Measurements from ENCODE around the gene CALM3. TPM values are rescaled to one million over a fixed set of nuclear protein-coding genes. Genes with fewer than 3 reads are reported as not detected.

Gene CALM3
- total and polyA plus RNA-seq, 2 of the 4 experiments (the other 2 are of a cell fraction), result 91.6 to 501 TPM

DNA sequence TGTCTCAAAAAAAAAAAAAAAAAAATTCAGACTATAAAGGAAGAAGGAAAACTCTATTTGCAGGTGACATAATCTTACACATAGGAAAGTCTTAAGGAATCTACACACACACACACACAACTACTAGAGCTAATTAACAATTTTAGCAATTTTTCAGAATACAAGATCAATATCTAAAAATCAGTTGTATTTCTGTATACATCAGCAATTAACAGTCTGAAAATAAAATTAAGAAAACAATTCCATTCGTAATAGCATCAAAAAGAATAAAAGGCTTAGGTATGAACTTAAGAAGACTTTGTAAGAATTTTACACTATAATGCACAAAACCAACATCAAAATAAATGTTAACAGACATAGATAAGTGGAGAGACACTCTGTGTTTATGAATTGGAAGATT is 15.6 kb upstream of the CALM3 start:
- no peaks in the 10 kb centered on the region for H4K20me1 ChIP-seq (ENCODE audit: insufficient read depth, low read length)
- H2AK5ac ChIP-seq (ENCODE audit: low read depth, low read length), result no peak overlapping the region
- no CpG with 5 or more reads among the region's 1 CpG for WGBS, 2 experiments (ENCODE audit: extremely low coverage in 2 of 2, insufficient read length in 1 of 2)
- H3K36me3 ChIP-seq (ENCODE audit: control insufficient read depth, insufficient read depth, low read length), result no peaks in the 10 kb centered on the region
- H2BK15ac ChIP-seq (ENCODE audit: low read depth, low read length), result no peak overlapping the region
- H2BK20ac ChIP-seq (ENCODE audit: low read depth, low read length), result no peak overlapping the region
- no peak overlapping the region for H2AK9ac ChIP-seq (replicated peaks; ENCODE audit: low read depth, low read length, poor library complexity)
- H3K14ac ChIP-seq (replicated peaks; ENCODE audit: low read depth, low read length), result no peak overlapping the region
- DNase-seq (no peak), ATAC-seq (ENCODE audit: low read depth) (no peak)
- no peak overlapping the region for H3K56ac ChIP-seq (ENCODE audit: extremely low read depth, insufficient read depth, low read length)
- H3K9me3 ChIP-seq (ENCODE audit: control insufficient read depth, insufficient read depth, low read length), result no peaks in the 10 kb centered on the region; the same call in 1 of the 2 replicates
- H4K91ac ChIP-seq (ENCODE audit: insufficient read depth, low read depth, low read length), result no peak overlapping the region
- 0 out of 2 replicates have a peak, but pooled peaks have one; percentile 38 for TF ChIP-seq MAFK (IDR thresholded peaks at IDR 0.05; ENCODE audit: low read depth, low read length)
- TF ChIP-seq CEBPB (IDR thresholded peaks at IDR 0.05; ENCODE audit: low read depth, low read length), result no peak
- no peak for TF ChIP-seq NFE2L2 (IDR thresholded peaks at IDR 0.05; ENCODE audit: low read depth, low read length)
- TF ChIP-seq MXI1 (IDR thresholded peaks at IDR 0.05; ENCODE audit: borderline replicate concordance, low read depth, low read length), result no peak
- TF ChIP-seq, protein P1, sequence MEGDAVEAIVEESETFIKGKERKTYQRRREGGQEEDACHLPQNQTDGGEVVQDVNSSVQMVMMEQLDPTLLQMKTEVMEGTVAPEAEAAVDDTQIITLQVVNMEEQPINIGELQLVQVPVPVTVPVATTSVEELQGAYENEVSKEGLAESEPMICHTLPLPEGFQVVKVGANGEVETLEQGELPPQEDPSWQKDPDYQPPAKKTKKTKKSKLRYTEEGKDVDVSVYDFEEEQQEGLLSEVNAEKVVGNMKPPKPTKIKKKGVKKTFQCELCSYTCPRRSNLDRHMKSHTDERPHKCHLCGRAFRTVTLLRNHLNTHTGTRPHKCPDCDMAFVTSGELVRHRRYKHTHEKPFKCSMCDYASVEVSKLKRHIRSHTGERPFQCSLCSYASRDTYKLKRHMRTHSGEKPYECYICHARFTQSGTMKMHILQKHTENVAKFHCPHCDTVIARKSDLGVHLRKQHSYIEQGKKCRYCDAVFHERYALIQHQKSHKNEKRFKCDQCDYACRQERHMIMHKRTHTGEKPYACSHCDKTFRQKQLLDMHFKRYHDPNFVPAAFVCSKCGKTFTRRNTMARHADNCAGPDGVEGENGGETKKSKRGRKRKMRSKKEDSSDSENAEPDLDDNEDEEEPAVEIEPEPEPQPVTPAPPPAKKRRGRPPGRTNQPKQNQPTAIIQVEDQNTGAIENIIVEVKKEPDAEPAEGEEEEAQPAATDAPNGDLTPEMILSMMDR (conservative IDR thresholded peaks at IDR 0.05; ENCODE audit: low read depth, low read length), result no peak
- intact Hi-C loops (cut with micrococcal nuclease), result no loop called here
- H4K5ac ChIP-seq (ENCODE audit: low read depth, low read length), result no peak overlapping the region
- H2BK5ac ChIP-seq (ENCODE audit: low read depth, low read length, poor library complexity, severe bottlenecking), result no peak overlapping the region
- CTCF ChIA-PET, result interaction anchor here (1.1 kb wide), 1 partner anchor 15 kb away, joined by 8 read pairs; the partner anchor contains the start of gene CALM3
- H3K9me1 ChIP-seq (ENCODE audit: insufficient read depth, low read length), result no peaks in the 10 kb centered on the region
- no peak overlapping the region for H3K27ac ChIP-seq (ENCODE audit: insufficient read depth, low read length)
- in situ Hi-C loops (cut with MboI; ENCODE audit: low sequenced_read_pairs), result no loop called here
- POLR2A ChIA-PET (ENCODE audit: unreplicated experiment), result no interaction called here
- dilution Hi-C loops (cut with HindIII; ENCODE audit: low sequenced_read_pairs, unreplicated experiment), result no loop called here
- BruUV-seq (replicated peaks), result no TSS peak
- no peaks in the 10 kb centered on the region for H3K27me3 ChIP-seq (ENCODE audit: control insufficient read depth, insufficient read depth, low read length)
- H3K23ac ChIP-seq (ENCODE audit: low read depth, low read length), result no peak overlapping the region
- no peaks in the 10 kb centered on the region for H3K4me1 ChIP-seq (ENCODE audit: control insufficient read depth, insufficient read depth, low read length)
- no peak overlapping the region for H3K4me3 ChIP-seq (ENCODE audit: insufficient read depth, low read depth, low read length)
- no peaks in the 10 kb centered on the region for H3K79me1 ChIP-seq (ENCODE audit: low read depth in 1 of 2, low read length in 2 of 2)
- no peak overlapping the region for H3K4me2 ChIP-seq (ENCODE audit: low read depth, low read length)
- no peak overlapping the region for H3K9ac ChIP-seq (ENCODE audit: low read depth, low read length)
- H2AFZ ChIP-seq (replicated peaks; ENCODE audit: low read length, poor library complexity), result no peak overlapping the region
- H4K8ac ChIP-seq (ENCODE audit: low read depth in 2 of 2, low read length in 2 of 2), result no peak overlapping the region
- no peak overlapping the region for H2BK120ac ChIP-seq (ENCODE audit: low read depth, low read length)
- H3K4ac ChIP-seq (ENCODE audit: low read depth, low read length), result no peak overlapping the region
- H3K18ac ChIP-seq (ENCODE audit: low read depth, low read length), result no peak overlapping the region

Data from IMR-90 (cell line).